ENCODE measurements around the gene NRSN2.
"Not testable (repeated sequence)": the region's sequence is repeated elsewhere in the genome, so short reads cannot be mapped to it uniquely, and the experiment has no call there.

Gene NRSN2

DNA sequence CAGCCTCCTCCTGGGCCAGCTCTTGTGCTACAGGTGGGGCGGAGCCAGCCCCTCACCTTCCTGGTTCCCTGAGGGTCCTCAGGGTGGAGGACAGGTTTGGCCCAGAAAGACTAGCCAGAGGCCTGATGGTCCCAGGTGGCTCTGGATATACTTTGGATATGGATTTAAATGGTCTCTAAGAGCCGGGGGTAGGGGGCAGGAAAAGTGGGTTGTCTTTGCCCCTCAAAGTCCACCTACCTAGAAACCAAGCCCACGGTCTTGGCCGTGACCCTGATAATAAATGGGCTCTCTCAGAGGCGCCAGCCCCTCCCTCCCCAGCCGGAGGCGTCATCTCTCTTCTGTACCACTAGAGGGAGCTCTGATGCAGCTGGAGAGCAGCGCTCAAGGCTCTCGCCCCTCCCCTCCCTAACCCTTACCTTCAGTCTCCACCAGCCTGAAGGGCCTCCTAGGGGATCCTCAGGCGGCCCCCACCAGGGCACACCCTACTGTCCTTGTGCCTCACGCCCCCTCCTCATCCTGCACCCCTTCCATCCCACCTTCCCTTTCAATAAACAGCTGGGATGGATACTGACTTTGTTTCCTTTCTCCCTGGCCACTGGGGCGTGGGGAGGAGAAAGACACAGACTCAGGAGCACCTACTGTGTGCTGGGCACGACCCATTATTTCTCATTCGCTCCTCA is 7.5 kb downstream of the NRSN2 start:
- peak; percentile 74 for DNase-seq (ENCODE audit: low spot score)

DNA sequence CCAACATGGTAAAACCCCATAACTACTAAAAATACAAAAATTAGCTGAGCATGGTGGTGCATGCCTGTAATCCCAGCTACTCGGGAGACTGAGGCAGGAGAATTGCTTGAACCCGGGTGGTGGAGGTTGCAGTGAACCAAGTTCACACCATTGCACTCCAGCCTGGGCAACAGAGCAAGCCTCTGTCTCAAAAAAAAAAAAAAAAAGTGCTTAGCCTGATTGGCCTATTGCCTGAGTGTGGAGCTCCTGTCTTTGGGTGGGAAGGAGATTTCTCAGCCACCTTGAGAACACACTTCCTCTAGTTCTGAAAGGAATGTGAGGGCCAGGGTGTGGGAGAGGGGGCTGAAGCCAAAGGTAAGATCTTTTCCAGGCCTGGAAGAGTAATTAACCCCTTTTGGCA is 9.2 kb downstream of the NRSN2 start:
- DNase-seq (ENCODE audit: low spot score) = not testable (repeated sequence)

DNA sequence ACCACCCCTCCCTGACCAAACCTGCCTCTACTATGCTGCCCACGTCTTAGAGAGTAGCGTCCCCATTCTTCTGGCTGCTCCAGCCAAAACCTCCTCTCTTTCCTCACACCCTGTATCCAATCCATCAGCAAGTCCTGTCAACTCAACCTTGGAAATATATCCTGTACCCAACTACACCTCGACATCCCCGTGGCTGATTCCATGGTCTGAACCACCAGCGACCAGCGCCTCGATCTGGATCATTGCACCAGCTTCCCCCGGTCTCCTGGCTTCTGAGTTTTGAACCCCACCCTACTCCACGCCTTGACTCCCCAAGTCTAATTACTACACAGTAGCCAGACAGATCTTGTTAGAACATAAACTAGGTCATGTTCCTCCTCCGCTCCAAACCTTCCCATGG is 9.8 kb downstream of the NRSN2 start:
- DNase-seq (ENCODE audit: low spot score) = no peak

DNA sequence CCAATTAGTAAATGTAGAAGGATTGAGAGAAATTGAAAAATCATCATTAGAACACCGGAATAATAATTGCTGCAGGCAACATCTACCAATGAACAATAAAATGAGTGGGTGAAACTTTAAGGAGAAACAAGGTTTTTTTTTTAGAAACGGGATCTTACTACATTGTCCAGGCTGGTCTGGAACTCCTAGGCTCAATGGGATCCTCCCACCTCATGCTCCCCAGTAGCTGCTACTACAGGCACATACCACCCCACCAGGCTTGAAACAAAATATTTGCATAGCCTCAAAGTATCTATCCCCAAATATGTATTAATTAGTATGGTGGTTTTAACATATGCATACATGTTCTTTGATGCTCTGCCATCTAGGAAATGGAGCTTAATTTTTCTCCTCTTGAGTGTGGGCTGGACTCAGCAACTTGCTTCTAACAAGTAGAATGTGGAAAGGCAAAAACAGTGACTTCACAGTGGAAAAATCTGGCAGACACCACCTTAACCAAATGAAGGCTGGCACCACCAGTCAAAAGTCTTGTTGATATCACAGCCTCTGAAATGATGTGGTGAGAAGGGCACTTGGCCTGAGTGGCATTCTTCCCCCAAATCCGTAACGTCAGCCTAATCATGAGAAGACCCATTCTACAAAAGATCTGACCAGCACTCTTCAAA is 12.1 kb downstream of the NRSN2 start:
- DNase-seq (ENCODE audit: low spot score) = no peak

DNA sequence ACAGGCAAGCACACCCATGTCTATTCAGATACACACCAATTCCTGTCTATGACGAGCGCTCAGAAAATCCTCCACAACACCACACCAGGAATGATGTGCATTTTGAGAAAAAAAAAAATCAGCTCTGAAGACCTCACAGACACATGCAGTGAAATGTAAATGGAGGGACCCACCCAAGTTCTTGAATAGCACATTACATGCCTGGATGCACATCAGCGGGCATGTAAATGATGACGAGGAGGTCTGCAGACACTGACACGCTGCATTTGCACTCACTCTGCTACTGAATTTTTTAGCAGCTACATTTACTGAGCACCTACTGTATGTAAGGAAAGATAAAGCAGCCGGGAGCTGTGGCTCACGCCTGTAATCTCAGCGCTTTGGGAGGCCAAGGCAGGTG is 14.7 kb downstream of the NRSN2 start:
- DNase-seq (ENCODE audit: low spot score) = no peak

DNA sequence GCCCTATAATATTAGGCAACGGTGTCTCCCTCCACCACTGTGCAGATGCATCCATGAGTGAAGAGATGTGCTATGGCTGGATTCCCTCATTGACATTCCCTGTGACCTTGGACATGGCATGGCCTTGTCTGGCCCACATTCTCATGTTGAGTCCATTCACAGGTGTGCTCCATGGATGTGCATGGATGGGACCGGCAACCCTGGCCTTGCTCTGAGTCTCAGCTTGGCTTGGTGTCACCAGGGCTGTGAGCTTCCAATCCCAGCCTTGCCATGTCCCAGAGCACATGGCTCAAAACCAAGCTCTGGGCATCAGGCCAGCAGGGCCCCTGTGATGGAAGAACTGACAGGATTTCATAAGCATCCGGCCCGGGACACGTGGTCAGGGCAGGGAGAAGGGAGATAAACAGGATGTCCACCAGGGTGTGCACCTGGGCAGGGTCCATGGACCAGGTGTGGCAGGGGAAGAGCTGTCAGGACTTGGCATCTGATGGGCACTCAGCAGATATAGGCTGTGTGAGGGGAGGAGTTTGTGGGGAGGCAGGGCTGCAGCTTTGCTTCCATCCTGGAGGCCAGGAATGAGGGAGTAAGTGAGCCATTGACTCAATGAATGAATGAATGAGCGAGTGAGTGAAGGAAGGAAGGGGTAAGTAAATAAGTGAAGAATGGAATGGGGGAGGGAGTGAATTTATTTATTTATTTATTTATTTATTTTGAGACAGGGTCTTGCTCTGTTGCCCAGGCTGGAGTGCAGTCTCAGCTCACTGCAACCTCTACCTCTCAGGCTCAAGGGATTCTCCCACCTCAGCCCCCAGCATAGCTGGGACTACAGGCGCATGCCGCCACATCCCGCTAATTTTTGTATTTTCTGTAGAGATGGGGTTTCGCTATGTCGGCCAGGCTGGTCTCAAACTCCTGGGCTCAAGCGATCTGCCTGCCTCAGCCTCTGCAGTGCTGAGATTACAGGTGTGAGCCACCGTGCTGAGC is 15.7 kb downstream of the NRSN2 start:
- DNase-seq (ENCODE audit: low spot score) = no peak

DNA sequence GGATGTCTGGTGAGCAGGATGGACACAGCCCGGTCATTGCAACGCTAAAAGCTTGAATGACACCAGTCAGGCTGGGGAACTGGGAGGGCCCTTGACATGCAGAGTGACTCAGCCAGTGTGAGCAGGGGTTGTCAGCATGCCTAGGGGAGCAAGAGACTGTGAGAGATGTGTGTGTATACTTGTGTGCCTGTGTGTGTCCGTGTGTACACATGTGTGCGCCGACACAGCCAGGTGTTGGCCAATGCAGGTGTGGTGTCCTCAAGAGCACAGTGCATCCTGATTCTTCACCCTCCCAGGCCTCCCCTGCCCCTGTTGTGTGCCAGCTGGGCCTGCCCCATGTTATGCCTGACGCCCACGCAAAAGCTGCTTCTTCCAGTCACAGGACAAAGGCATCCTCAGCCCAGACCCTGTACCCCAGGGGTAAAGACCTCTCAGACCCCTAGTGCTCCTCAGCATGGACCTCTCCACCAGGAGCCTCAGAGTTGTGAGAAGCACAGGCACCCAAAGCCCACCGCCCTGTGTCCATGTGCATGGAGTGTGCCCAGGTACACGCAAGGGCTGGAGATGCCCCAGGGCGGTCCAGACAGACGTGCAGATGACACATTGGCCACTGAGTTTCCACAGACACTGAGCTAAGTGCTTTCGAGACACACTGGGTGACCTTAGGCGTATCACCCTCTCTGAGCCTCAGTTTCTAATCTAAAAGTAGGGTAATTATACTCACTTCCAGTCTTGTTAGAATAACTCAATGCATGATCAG is 16.6 kb downstream of the NRSN2 start:
- no peak for DNase-seq (ENCODE audit: low spot score)

DNA sequence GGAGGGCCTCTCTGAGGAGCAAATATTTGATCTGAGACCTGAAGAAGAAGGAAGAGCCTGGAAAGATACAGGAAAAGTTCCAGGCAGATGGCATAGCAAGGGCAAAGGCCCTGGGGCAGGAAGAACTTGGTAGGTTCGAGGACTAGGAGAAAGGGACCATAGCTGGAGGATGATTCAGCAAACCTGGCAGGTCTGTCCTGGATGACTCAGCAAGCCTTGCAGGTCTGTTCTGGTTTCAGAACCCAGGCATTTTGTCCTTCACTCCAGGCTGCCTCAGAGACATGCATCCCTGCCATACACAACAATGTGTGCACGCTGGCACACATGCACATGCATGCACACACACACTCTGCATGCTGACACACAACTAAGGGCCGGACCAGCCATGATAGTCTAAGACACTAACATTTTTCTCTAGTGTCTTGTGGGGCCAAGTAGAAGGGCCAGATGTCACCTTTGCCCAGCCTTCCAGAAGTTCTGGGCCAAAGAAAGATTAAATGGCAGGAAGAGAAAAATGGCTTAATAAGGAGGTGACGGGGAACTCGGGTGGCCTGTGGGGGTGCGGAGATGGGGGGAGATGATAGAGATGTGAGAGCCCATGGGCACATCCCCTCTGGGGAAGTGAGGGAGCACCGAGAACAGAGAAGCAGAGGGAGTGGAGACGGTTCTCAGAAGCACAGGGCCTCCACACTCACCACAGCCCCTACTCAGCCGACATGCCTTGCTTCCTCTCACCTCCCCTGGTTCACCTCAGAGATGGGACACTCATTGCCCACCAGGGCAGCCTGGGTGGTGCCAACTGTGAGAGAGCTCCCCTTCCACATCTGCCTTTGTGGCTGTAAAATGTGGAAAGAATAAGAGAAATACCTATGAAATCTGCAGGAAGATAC is 18.2 kb downstream of the NRSN2 start:
- no peak for DNase-seq (ENCODE audit: low spot score)

DNA sequence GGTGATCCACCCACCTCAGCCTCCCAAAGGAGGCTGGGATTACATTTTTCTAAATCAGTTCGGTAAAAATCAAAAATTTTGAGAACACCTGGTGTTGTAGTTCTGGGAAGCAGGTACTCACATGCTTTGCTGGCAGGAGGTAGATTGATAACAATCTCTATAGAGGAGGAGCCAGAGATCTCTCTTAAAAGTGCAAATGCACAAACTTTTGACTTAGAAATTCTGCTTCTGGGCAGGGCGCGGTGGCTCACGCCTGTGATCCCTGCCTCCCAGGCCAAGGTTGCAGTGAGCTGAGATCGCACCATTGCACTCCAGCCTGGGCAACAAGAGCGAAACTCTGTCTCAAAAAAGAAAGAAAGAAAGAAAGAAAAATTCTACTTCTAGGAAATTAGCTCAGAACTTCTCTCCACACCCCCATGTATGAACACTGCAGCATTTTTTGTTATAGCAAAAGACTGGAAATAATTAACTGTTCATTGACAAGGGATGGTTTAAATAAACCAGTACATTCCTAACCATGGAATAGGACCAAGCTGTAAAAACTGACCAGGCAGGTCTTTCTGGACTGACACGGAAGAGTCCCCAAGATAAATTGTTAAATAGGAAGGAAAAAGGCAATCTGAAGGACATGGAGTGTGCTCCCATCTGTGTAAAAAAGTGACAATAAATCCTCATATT is 19.3 kb downstream of the NRSN2 start:
- DNase-seq (ENCODE audit: low spot score) = no peak

DNA sequence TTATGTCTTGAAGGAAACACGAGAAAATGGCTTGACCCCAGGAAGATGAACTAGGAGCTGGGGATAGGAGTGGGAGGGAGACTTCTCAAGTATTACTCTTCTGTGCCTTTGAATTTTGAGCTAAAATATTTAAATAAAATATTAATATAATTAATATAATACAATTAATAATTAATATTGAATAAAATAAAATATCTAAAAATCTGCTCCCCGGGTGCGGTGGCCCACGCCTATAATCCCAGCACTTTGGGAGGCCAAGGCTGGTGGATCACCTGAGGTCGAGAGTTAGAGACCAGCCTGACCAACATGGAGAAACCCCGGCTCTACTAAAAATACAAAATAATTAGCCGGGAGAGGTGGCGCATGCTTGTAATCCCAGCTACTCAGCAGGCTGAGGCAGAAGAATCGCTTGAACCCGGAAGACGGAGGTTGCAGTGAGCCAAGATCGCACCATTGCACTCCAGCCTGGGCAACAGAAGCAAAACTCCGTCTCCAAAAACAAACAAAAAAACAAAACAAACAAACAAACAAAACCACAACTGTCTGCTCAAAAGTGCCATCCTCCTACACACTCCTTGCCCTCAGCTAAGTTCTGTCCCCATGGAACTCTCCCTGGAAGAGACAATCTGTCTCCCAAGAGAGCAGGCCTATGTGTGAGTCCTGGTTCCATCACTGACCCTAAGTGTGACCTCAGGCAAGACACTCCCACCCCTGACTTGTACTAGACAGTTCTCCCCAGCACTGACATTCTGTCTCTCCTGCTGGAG is 20.0 kb downstream of the NRSN2 start:
- DNase-seq (ENCODE audit: low spot score) = no peak

DNA sequence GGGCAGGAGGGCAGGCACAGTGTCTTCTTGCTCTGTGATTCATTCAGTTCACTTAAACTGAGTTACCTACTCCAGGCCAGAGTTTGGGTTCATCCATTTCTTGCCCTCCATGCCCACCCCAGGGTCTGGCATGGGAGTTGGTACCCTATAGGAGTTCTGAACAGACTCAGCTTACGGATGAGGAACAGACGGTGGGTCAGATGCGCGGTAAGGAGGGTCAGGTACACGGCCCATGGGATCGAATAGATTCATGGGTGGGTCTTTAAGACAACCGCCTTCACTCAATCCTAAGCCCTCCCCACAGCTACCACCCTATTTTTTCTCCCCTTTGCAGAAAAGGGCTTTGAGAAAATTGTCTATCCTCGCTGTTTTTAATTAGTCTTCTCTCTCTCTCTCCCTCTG is 20.6 kb downstream of the NRSN2 start:
- no peak for DNase-seq (ENCODE audit: low spot score)

DNA sequence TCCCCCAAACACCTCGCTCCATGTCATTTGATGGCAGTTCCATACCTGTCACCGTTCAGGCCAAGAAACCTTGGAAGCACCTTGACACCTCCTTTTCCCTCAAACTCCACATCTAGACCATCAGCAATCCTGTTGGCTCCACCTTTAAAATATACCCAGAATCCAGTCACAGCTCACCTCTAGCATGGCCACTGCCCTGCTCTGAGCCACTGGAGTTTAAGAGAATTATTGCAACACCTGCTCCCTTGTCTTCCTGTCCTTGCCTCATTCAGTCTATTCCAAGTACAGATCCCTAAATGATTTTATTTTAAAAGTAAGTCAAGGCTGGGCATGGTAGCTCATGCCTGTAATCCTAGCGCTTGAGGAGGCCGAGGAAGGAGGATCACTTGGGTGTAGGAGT is 22.0 kb downstream of the NRSN2 start:
- DNase-seq (ENCODE audit: low spot score) = no peak

DNA sequence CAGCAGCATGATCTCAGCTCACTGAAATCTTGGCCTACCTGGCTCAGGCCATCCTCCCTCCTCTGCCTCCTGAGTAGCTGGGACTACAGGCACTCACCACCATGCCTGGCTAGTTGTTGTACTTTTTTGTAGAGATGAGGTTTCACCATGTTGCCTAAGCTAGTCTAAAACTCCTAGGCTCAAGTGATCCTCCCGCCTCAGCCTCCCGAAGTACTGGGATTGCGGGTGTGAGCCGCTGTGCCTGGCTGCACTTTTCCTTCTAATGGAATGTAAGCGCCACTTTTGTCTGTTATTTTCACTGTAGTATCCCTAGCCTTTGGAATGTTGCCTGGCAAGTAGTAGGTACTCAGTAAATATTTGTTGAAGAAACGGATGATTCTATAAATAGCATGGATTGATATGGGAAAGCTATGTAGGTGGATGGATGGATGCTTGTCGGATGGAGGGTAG is 23.3 kb downstream of the NRSN2 start:
- no peak for DNase-seq (ENCODE audit: low spot score)

DNA sequence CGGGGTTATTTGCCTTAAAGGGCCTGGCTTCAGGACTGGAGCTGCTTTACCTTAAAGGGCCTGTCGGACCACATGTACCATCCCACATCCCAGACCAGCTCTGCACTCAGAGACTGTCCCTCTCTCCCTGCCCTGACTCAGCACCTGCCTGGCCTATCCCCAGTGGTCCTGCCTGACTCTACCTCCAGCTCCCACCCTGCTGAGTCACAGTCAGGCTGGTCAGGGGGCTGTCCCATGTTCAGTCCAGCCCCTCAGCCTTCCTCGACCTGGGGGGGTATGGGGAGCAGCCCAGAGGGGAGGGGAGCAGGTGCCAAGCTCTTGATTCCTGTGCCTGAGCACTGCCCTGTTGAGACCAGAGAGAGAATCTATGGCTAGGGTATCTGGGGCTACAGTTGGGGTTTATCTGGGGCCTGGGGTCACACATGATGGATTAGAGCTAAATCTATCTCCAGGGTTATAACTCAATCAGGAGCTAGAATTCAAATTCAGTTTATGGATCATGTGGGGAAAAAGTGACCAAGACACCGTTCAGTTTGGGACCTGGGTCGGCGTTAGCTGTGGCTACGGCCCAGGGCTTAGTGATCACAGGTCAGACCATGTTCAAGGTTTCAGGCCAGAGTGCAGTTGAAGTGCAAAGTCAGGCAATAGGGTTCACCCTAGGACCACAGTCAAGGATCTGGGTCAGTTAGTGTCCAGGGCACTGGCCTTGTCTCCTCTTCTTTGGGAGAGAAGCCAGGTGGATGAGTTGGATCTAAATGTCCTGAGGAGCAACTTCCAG is 24.3 kb downstream of the NRSN2 start:
- DNase-seq (ENCODE audit: low spot score) = no peak

DNA sequence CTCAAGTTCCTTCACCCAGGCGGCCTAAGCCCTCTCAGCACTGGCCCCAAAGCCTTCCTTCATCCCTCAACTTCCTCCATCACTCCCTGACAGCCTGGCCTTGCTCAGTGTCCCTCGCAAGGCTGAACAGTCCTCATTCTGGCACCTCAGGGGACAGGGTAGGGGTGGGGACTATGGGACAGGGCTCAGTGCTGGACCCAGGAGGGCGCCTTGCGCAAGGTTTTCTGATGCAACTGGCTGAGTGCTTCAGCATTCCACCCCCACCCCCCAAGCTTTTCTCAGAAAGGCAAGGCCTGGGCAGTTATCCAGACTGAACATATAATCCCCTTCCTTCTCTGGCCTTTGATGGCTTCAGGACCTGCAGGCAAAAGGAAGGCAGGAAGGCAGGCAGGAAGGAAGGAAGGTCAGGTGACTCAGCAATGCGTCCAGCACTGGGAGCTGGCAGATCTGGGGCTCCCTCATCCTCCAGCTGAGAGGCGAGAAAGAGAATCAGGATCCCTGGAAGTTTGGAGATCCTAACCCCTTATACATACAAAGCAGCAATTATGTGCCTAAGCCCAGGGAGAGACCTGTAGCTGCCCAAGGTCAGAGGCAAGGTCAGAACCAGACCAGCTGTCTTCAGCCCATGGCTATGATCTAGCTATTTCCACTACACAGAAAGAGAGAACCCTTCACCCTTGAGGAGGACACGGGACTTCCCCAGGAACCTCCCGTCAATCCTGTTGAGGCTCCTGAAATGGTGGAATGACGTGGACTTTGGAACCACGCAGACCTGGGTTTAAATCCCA is 25.0 kb downstream of the NRSN2 start:
- DNase-seq (ENCODE audit: low spot score) = no peak

DNA sequence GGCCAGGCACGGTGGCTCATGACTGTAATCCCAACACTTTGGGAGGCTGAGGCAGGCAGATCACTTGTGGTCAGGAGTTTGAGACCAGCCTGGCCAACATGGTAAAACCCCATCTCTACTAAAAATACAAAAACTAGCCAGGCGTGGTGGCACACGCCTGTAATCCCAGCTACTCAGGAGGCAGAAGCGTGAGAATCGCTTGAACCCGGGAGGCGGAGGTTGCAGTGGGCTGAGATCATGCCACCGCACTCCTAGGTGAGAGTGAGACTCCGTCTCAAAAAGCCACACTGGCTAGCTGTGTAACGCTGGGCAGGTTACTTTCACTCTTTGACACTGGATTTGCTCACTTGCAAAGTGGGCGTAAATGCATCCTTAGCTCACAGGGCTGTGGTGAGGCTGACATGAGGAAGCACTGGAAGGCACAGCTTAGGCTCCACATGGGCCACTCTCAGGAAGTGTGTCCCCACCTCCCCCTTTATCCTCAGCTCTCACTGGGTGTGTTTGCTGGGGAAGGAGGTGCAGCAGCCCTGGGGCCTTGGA is 25.7 kb downstream of the NRSN2 start:
- not testable (repeated sequence) for DNase-seq (ENCODE audit: low spot score)

DNA sequence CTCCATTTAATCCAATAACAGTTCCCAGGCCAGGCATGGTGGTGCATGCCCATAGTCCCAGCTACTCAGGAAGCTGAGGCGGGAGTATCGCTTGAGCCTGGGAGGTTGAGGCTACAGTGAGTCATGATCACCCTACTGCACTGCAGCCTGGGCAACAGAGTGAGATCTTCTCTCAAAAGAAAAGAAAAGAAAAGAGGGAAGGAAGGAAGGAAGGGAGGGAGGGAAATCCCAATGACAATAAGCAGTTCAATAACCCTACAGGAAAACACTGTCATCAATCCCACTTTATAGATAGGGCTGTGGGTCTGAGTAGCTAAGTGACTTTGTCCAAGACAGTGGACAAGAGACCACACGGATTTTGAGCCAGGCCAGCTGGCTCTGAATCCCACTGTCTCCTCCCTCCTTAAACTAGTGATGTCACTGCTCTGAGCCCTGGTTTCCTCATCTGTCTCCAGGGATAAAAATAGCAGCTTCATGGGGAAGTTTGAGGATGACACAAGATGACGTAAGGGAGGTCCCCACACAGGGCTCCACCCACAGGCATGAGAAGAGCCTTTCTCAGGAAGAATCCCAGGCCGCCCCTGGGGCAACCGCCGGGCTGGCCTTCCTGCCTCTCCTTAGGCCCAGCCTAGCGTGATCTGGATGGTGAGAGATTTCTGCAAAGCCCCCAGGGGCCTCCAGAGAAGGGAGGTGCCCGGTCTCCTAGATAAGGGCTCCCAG is 26.4 kb downstream of the NRSN2 start:
- no peak for DNase-seq (ENCODE audit: low spot score)

All from putamen (tissue), 1 donor.